Cardiac fibroblast (primary cell): ENCODE measurements around the gene UBE2E3.
A peak's percentile ranks its signal among the peaks of the same experiment; 100 is the strongest.

ENCODE experiments used
- DNase-seq, 2 donors: peaks; one replicate each; pipeline versions ENCODE4 v3.0.0 to v3.0.0-alpha.2; 2010; ENCODE audit warnings: low read depth in 2 of 2
- H3K4me3 ChIP-seq, 2 donors: replicated peaks in 1 of 2; 1 replicate in 1 of 2; 2 replicates in 1 of 2; pipeline ENCODE4 v1.5.1; 2011; ENCODE audit warnings: low read depth in 2 of 2, low read length in 2 of 2, mild to moderate bottlenecking in 2 of 2, moderate library complexity in 1 of 2
- TF ChIP-seq, protein P1 (sequence below): IDR thresholded peaks from one replicate; pipeline ENCODE4 v1.5.1; 2011; ENCODE audit warnings: low read depth, mild to moderate bottlenecking, low read length, inconsistent platforms

Gene UBE2E3

GRCh38 chr2:180975585-180975984 lies 4.8 kb upstream of the UBE2E3 start:
- TF ChIP-seq, protein P1, sequence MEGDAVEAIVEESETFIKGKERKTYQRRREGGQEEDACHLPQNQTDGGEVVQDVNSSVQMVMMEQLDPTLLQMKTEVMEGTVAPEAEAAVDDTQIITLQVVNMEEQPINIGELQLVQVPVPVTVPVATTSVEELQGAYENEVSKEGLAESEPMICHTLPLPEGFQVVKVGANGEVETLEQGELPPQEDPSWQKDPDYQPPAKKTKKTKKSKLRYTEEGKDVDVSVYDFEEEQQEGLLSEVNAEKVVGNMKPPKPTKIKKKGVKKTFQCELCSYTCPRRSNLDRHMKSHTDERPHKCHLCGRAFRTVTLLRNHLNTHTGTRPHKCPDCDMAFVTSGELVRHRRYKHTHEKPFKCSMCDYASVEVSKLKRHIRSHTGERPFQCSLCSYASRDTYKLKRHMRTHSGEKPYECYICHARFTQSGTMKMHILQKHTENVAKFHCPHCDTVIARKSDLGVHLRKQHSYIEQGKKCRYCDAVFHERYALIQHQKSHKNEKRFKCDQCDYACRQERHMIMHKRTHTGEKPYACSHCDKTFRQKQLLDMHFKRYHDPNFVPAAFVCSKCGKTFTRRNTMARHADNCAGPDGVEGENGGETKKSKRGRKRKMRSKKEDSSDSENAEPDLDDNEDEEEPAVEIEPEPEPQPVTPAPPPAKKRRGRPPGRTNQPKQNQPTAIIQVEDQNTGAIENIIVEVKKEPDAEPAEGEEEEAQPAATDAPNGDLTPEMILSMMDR: no peak
- no peak for DNase-seq
- H3K4me3 ChIP-seq: no peak overlapping the region

- H3K4me3 ChIP-seq: peak overlapping the region in 1 of 2 donors; percentile 46
- DNase-seq: peak; percentile 69 to 86
- TF ChIP-seq, protein P1: no peak
Observed at GRCh38 chr2:180978903-180979748, 1.3 kb upstream of the UBE2E3 start.

DNA sequence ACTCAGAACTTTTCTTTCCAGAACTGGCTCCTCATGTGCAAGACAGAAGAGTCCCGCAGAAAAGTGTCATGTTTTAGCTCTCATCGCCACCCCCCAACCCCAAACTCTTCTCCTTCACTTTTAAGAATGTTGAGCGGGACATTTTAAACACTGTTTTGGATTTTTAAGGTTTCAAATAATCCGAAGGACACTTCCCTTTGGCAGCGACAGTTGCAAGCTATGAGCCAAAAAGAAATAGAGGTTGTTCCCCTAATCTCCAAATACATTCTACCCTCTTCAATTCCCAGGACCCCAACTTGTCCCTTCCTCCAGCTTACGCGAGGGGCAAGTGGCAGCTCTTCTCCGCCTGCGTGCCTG lies 678 bp upstream of the UBE2E3 start:
- TF ChIP-seq, protein P1: no peak
- peak in 1 of 2 donors; percentile 45 for DNase-seq
- H3K4me3 ChIP-seq: peak overlapping the region; percentile 46 to 75

DNA sequence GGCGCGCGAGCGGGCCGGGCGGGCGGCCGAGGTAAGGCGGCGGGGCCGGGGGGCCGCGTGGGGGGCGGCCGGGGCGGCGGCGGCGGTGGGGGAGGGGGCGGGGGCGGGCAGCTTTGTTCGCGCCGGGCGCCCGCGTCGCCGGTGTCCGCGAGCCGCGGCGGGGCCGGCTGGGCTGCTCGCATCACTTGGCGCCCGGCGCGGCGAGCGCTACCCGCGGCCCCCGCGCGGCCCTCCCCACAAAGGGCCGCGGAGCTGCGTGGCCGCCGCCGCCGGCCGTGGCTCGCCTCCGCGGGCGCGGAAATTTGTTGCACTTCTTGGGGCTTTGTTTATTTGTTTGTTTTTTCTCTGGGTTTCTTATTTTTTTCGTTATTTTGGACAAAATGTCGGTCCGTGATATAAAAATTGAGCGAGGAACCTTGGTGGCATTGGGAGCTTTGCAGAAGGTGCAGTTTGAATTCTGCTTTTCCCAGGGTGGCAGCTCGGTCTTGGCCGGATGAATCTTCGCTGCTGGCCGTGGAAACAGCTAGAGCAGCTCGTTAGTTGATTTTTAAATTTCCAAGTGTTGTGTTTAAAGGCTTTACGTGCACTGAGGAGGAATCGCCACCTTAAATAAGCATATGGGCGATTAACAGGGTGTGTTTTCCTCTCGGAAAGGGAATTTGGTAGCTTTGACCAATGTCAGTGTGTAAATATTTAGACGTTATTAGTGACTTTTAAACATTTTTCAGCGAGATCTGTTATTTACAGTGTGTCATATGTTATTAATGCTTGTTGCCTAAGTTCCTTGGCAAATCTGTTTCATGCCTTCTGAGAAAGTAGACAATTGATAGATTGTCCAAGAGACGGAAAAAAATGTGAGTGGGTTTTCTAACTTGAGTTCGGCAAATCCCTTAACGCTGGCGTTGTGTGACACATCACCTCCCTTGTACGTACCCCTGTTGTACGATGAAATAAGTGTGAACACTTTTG lies 822 bp downstream of the UBE2E3 start:
- TF ChIP-seq, protein P1: no peak

DNA sequence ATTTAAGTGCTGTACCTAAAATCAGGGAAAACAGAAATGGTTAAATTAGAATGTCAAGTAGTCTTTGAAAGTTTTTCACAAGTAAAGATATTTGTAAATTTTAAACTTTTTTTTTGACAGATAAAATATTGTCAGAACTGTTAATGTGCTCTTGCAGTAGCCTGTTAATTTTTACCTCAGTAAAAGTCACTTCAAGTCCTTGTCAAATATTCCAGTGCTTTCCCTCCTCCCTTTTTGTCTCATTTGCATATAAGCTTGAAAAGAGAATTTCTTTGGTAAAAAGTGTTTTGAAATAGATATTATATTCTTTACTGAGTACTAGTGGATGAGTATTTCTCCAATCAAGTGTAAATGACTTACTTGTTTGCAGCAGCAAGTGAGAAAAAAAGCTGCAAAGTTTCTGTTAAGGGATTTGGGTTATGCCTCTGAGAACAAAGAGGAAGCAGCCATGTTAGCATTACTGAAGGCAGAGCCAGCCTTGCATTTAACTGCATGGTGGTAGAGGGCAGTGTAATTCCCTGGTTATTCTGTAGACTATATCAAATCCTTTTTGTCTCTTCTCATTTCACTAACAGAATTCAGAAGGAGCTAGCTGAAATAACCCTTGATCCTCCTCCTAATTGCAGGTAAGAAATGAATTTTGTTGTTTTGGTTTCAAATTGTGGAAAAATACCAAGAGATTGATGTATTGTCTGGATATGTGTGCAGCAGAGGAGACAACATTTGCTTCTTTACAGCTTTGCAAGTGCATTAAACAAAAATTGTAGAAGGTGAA lies 3.2 kb downstream of the UBE2E3 start:
- no peak overlapping the region for H3K4me3 ChIP-seq

More for the DNA sequence above, 822 bp downstream of the UBE2E3 start:
- H3K4me3 ChIP-seq: peak overlapping the region; percentile 67 to 75
- DNase-seq: peak; percentile 39 to 54

More for the DNA sequence above, 3.2 kb downstream of the UBE2E3 start:
- peak; percentile 69 to 74 for DNase-seq
- TF ChIP-seq, protein P1: peak; percentile 38
